ENCODE data around the gene PINLYP. TPM values are rescaled to one million over a fixed set of nuclear protein-coding genes. Genes with fewer than 3 reads are reported as not detected.

The PINLYP gene
- 1.3 TPM in 1 of 2 replicates, not detected in the other for total RNA-seq (2014; rRNA removed; shearing (Covaris generic))

- H3K4me1 ChIP-seq (replicated peaks) = peaks cover 16% of the 10 kb centered on the region
- H3K36me3 ChIP-seq = peaks cover 25% of the 10 kb centered on the region
- peak within 1 kb of the TSS; percentile 61 for H3K4me3 ChIP-seq
- no peaks in the 10 kb centered on the region for H3K9me3 ChIP-seq (replicated peaks)
- H3K27me3 ChIP-seq (replicated peaks) = no peaks in the 10 kb centered on the region
- peak; percentile 96 to 98 for DNase-seq (ENCODE audit: low read depth in 1 of 2, low spot score in 2 of 2)
- H3K27ac ChIP-seq = peak within 1 kb of the TSS; percentile 79
Observed at GRCh38 chr19:43575156-43575950, at the start of gene PINLYP, which contains the start of gene XRCC1. TSS of gene PINLYP (plus strand) at chr19:43575801. CDS start at chr19:43577192, 1,391 bp downstream. TSS of gene XRCC1 (minus strand) at chr19:43575527. CDS start at chr19:43575458, 69 bp downstream.

GRCh38 chr19:43525836-43526771 lies 49.5 kb upstream of the PINLYP start:
- DNase-seq (ENCODE audit: low read depth in 1 of 2, low spot score in 2 of 2) = peak in 1 of 2 experiments; percentile 28
- no peaks in the 10 kb centered on the region for H3K9me3 ChIP-seq (replicated peaks)
- peak overlapping the region; percentile 61 for H3K4me3 ChIP-seq
- no peaks in the 10 kb centered on the region for H3K27me3 ChIP-seq (replicated peaks)
- H3K4me1 ChIP-seq (replicated peaks) = peaks cover 23% of the 10 kb centered on the region
- no peak overlapping the region for H3K27ac ChIP-seq
- H3K36me3 ChIP-seq = no peaks in the 10 kb centered on the region; the same call in 1 of the 2 replicates

- H3K36me3 ChIP-seq = no peaks in the 10 kb centered on the region; the same call in 1 of the 2 replicates
- no peaks in the 10 kb centered on the region for H3K27me3 ChIP-seq (replicated peaks)
- peak within 1 kb of the TSS; percentile 55 for H3K27ac ChIP-seq
- peaks cover 26% of the 10 kb centered on the region for H3K4me1 ChIP-seq (replicated peaks)
- no peaks in the 10 kb centered on the region for H3K9me3 ChIP-seq (replicated peaks)
- peak within 1 kb of the TSS; percentile 61 for H3K4me3 ChIP-seq
- peak; percentile 76 to 79 for DNase-seq (ENCODE audit: low read depth in 1 of 2, low spot score in 2 of 2)
Observed at GRCh38 chr19:43526884-43527859, 48.4 kb upstream of the PINLYP start, which contains the start of gene ETHE1. TSS of gene ETHE1 (minus strand) at chr19:43527201. CDS start at chr19:43527177, 24 bp downstream.

GRCh38 chr19:43527860-43528622 lies 47.6 kb upstream of the PINLYP start:
- H3K36me3 ChIP-seq = no peaks in the 10 kb centered on the region; the same call in 1 of the 2 replicates
- H3K4me1 ChIP-seq (replicated peaks) = peaks cover 31% of the 10 kb centered on the region
- DNase-seq (ENCODE audit: low read depth in 1 of 2, low spot score in 2 of 2) = no peak
- no peaks in the 10 kb centered on the region for H3K27me3 ChIP-seq (replicated peaks)
- peak overlapping the region; percentile 55; the same call in 1 of the 2 replicates for H3K27ac ChIP-seq
- no peaks in the 10 kb centered on the region for H3K9me3 ChIP-seq (replicated peaks)
- no peak overlapping the region for H3K4me3 ChIP-seq

GRCh38 chr19:43532571-43532961 lies 43.0 kb upstream of the PINLYP start:
- Histone ChIP-seq H3K36me3 (peaks cover 10% of the 10 kb centered on the region), H3K4me3 (peak overlapping the region; percentile 43), H3K4me1 (replicated peaks) (peaks cover 15% of the 10 kb centered on the region), H3K9me3 (replicated peaks) (no peaks in the 10 kb centered on the region), H3K27ac (peak overlapping the region; percentile 33), H3K27me3 (replicated peaks) (no peaks in the 10 kb centered on the region)
- peak in 1 of 2 experiments; percentile 68 for DNase-seq (ENCODE audit: low read depth in 1 of 2, low spot score in 2 of 2)

- DNase-seq (ENCODE audit: low read depth in 1 of 2, low spot score in 2 of 2) = peak; percentile 96 to 97
- Histone ChIP-seq H3K27me3 (replicated peaks) (no peaks in the 10 kb centered on the region), H3K4me3 (peak within 1 kb of the TSS; percentile 43), H3K27ac (peak within 1 kb of the TSS; percentile 33), H3K4me1 (replicated peaks) (peaks cover 15% of the 10 kb centered on the region), H3K9me3 (replicated peaks) (no peaks in the 10 kb centered on the region), H3K36me3 (peaks cover 15% of the 10 kb centered on the region)
Observed at GRCh38 chr19:43532962-43533545, 42.5 kb upstream of the PINLYP start, which contains the start of gene ZNF575. TSS of gene ZNF575 (plus strand) at chr19:43533188. CDS start at chr19:43534423, 1,235 bp downstream.

GRCh38 chr19:43533546-43534304 lies 41.9 kb upstream of the PINLYP start:
- peak; percentile 98 to 100 for DNase-seq (ENCODE audit: low read depth in 1 of 2, low spot score in 2 of 2)
- no peaks in the 10 kb centered on the region for H3K9me3 ChIP-seq (replicated peaks)
- H3K27me3 ChIP-seq (replicated peaks) = no peaks in the 10 kb centered on the region
- H3K27ac ChIP-seq = peak overlapping the region; percentile 12; the same call in 1 of the 2 replicates
- peaks cover 22% of the 10 kb centered on the region for H3K36me3 ChIP-seq
- peak overlapping the region; percentile 43 for H3K4me3 ChIP-seq
- H3K4me1 ChIP-seq (replicated peaks) = peaks cover 15% of the 10 kb centered on the region

- H3K36me3 ChIP-seq = peaks cover 28% of the 10 kb centered on the region
- no peak overlapping the region for H3K4me3 ChIP-seq
- H3K4me1 ChIP-seq (replicated peaks) = peaks cover 15% of the 10 kb centered on the region
- no peak for DNase-seq (ENCODE audit: low read depth in 1 of 2, low spot score in 2 of 2)
- no peaks in the 10 kb centered on the region for H3K27me3 ChIP-seq (replicated peaks)
- no peak overlapping the region for H3K27ac ChIP-seq
- H3K9me3 ChIP-seq (replicated peaks) = no peaks in the 10 kb centered on the region
Observed at GRCh38 chr19:43534305-43534815, 41.2 kb upstream of the PINLYP start.

- Histone ChIP-seq H3K36me3 (peaks cover 32% of the 10 kb centered on the region), H3K27me3 (replicated peaks) (no peaks in the 10 kb centered on the region), H3K4me1 (replicated peaks) (peaks cover 15% of the 10 kb centered on the region), H3K4me3 (no peak overlapping the region), H3K9me3 (replicated peaks) (no peaks in the 10 kb centered on the region), H3K27ac (no peak overlapping the region)
- DNase-seq (ENCODE audit: low read depth in 1 of 2, low spot score in 2 of 2) = no peak
Observed at GRCh38 chr19:43534816-43535761, 40.5 kb upstream of the PINLYP start.

GRCh38 chr19:43538922-43539321 lies 36.7 kb upstream of the PINLYP start:
- Histone ChIP-seq H3K4me3 (no peak overlapping the region), H3K9me3 (replicated peaks) (no peaks in the 10 kb centered on the region), H3K27me3 (replicated peaks) (no peaks in the 10 kb centered on the region), H3K4me1 (replicated peaks) (no peaks in the 10 kb centered on the region; the same call in 1 of the 2 replicates), H3K36me3 (peaks cover 63% of the 10 kb centered on the region), H3K27ac (no peak overlapping the region)
- DNase-seq (ENCODE audit: low read depth in 1 of 2, low spot score in 2 of 2) = no peak

Measured in SJSA1 (cell line).